ENCODE results near the gene PXMP4. TPM values are rescaled to one million over a fixed set of nuclear protein-coding genes. Genes with fewer than 3 reads are reported as not detected.

PXMP4 gene
- total and polyA plus RNA-seq, 9 of the 15 experiments (the other 6 are each of a cell fraction or from before 2014, with no cell fraction given) = 4.8 to 29.1 (median 6.8) TPM

DNA sequence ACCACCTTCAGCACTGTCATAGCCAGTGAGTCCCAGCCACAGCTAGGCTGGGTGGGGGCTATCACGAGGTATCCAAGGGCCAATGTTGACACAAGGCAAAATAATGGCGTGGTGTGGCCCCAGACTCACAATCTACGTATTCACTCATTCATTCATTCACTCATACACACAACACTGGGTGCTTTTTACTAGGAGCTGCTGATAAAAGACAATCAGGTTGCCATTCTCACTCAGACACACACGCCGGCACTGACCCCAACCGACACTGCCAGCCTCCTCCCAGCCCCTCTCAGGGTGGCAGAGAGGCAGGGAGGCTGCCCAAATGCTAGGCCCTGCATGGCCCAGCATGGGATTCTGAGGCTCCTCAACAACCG is 59.4 kb downstream of the PXMP4 start:
- Histone ChIP-seq H3K9me3 (replicated peaks; ENCODE audit: control insufficient read depth, insufficient read depth, low read depth, low read length) (no peaks in the 10 kb centered on the region), H3K27ac (ENCODE audit: extremely low read depth, low read depth, low read length) (no peak overlapping the region), H4K20me1 (replicated peaks; ENCODE audit: control insufficient read depth, insufficient read depth, low read length) (peaks cover 11% of the 10 kb centered on the region; the same call in 1 of the 2 replicates), H3K9ac (ENCODE audit: insufficient read depth in 1 of 2, low read depth in 2 of 2, low read length in 2 of 2) (peak overlapping the region in 1 of 2 experiments; percentile 50; a peak in 2 of 4 replicates), H3K4me1 (replicated peaks in 1 of 2; ENCODE audit: control insufficient read depth in 2 of 2, insufficient read depth in 2 of 2, low read length in 2 of 2) (peaks cover 16 to 56% of the 10 kb centered on the region in 2 experiments; a peak in 4 of 5 replicates), H3K36me3 (ENCODE audit: control insufficient read depth, insufficient read depth, low read length) (peaks cover 55% of the 10 kb centered on the region; the same call in 2 of the 3 replicates), H3K4me2 (ENCODE audit: insufficient read depth, low read length) (no peak overlapping the region), H3K79me2 (ENCODE audit: control insufficient read depth, insufficient read depth, low read length) (peaks cover 18% of the 10 kb centered on the region), H2AFZ (ENCODE audit: low read depth, low read length) (no peak overlapping the region), H3K27me3 (ENCODE audit: control insufficient read depth in 2 of 2, insufficient read depth in 2 of 2, low read length in 2 of 2) (no peaks in the 10 kb centered on the region), H3K4me3 (no peak overlapping the region), H3K9me1 (ENCODE audit: control insufficient read depth, insufficient read depth, low read length) (no peaks in the 10 kb centered on the region)
- ATAC-seq = no peak
- DNase-seq (ENCODE audit: extremely low read depth in 1 of 4, low spot score in 3 of 4) = no peak
- BruUV-seq (replicated peaks) = no TSS peak
- WGBS (ENCODE audit: insufficient coverage, low coverage, missing lambda C conversion rate) = 92% methylated on average over 7 of the region's 7 CpGs
- ChIA-PET CTCF (ENCODE audit: low intra/inter-chr PET ratio) (no interaction called here), POLR2A (interaction anchor here (1.3 kb wide), 1 partner anchor 13 kb away, joined by 6 read pairs; no protein-coding TSS in a partner anchor)
- intact Hi-C loops (cut with micrococcal nuclease) = no loop called here
- in situ Hi-C loops (cut with MboI) = no loop called here
- no peak for FAIRE-seq
- TF ChIP-seq, protein P1, sequence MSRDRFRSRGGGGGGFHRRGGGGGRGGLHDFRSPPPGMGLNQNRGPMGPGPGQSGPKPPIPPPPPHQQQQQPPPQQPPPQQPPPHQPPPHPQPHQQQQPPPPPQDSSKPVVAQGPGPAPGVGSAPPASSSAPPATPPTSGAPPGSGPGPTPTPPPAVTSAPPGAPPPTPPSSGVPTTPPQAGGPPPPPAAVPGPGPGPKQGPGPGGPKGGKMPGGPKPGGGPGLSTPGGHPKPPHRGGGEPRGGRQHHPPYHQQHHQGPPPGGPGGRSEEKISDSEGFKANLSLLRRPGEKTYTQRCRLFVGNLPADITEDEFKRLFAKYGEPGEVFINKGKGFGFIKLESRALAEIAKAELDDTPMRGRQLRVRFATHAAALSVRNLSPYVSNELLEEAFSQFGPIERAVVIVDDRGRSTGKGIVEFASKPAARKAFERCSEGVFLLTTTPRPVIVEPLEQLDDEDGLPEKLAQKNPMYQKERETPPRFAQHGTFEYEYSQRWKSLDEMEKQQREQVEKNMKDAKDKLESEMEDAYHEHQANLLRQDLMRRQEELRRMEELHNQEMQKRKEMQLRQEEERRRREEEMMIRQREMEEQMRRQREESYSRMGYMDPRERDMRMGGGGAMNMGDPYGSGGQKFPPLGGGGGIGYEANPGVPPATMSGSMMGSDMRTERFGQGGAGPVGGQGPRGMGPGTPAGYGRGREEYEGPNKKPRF (IDR thresholded peaks at IDR 0.05; ENCODE audit: low read depth, low read length) = no peak
- TF ChIP-seq HNRNPH1 (optimal IDR thresholded peaks at IDR 0.05; ENCODE audit: low read depth, low read length) = no peak
- TF ChIP-seq, protein P2, sequence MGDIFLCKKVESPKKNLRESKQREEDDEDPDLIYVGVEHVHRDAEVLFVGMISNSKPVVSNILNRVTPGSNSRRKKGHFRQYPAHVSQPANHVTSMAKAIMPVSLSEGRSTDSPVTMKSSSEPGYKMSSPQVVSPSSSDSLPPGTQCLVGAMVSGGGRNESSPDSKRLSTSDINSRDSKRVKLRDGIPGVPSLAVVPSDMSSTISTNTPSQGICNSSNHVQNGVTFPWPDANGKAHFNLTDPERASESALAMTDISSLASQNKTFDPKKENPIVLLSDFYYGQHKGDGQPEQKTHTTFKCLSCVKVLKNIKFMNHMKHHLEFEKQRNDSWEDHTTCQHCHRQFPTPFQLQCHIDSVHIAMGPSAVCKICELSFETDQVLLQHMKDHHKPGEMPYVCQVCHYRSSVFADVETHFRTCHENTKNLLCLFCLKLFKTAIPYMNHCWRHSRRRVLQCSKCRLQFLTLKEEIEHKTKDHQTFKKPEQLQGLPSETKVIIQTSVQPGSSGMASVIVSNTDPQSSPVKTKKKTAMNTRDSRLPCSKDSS (IDR thresholded peaks at IDR 0.05; ENCODE audit: low read depth, partially characterized antibody) = no peak
- TF ChIP-seq MYBL2 (IDR thresholded peaks at IDR 0.05; ENCODE audit: low read depth) = no peak
- TF ChIP-seq MYBL2 (CRISPR knock-in tag; IDR thresholded peaks at IDR 0.05; ENCODE audit: borderline replicate concordance) = no peak
- TF ChIP-seq TFAM (CRISPR knock-in tag; conservative IDR thresholded peaks at IDR 0.05) = no peak
- TF ChIP-seq, protein P3, sequence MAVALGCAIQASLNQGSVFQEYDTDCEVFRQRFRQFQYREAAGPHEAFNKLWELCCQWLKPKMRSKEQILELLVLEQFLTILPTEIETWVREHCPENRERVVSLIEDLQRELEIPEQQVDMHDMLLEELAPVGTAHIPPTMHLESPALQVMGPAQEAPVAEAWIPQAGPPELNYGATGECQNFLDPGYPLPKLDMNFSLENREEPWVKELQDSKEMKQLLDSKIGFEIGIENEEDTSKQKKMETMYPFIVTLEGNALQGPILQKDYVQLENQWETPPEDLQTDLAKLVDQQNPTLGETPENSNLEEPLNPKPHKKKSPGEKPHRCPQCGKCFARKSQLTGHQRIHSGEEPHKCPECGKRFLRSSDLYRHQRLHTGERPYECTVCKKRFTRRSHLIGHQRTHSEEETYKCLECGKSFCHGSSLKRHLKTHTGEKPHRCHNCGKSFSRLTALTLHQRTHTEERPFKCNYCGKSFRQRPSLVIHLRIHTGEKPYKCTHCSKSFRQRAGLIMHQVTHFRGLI (CRISPR knock-in tag; IDR thresholded peaks at IDR 0.05) = no peak
- TF ChIP-seq ILK (tag; IDR thresholded peaks at IDR 0.05; ENCODE audit: borderline replicate concordance, low read depth) = no peak
- no peak for TF ChIP-seq POLR2AphosphoS2 (IDR thresholded peaks at IDR 0.05; ENCODE audit: low read length)
- no peak for TF ChIP-seq ADNP (tag; IDR thresholded peaks at IDR 0.05)
- TF ChIP-seq, protein P4, sequence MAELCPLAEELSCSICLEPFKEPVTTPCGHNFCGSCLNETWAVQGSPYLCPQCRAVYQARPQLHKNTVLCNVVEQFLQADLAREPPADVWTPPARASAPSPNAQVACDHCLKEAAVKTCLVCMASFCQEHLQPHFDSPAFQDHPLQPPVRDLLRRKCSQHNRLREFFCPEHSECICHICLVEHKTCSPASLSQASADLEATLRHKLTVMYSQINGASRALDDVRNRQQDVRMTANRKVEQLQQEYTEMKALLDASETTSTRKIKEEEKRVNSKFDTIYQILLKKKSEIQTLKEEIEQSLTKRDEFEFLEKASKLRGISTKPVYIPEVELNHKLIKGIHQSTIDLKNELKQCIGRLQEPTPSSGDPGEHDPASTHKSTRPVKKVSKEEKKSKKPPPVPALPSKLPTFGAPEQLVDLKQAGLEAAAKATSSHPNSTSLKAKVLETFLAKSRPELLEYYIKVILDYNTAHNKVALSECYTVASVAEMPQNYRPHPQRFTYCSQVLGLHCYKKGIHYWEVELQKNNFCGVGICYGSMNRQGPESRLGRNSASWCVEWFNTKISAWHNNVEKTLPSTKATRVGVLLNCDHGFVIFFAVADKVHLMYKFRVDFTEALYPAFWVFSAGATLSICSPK (IDR thresholded peaks at IDR 0.05; ENCODE audit: borderline replicate concordance) = no peak
- TF ChIP-seq ZNF324 (CRISPR knock-in tag; IDR thresholded peaks at IDR 0.05) = no peak
- TF ChIP-seq, protein P5, sequence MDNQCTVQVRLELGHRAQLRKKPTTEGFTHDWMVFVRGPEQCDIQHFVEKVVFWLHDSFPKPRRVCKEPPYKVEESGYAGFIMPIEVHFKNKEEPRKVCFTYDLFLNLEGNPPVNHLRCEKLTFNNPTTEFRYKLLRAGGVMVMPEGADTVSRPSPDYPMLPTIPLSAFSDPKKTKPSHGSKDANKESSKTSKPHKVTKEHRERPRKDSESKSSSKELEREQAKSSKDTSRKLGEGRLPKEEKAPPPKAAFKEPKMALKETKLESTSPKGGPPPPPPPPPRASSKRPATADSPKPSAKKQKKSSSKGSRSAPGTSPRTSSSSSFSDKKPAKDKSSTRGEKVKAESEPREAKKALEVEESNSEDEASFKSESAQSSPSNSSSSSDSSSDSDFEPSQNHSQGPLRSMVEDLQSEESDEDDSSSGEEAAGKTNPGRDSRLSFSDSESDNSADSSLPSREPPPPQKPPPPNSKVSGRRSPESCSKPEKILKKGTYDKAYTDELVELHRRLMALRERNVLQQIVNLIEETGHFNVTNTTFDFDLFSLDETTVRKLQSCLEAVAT (IDR thresholded peaks at IDR 0.05) = no peak
- no peak for TF ChIP-seq GABPB2 (CRISPR knock-in tag; conservative IDR thresholded peaks at IDR 0.05)
